ENCODE data around the gene ZFP57.

GRCh38 chr6:29633534-29633905 lies 47.4 kb downstream of the ZFP57 start:
- TF ChIP-seq E2F4 (CRISPR knock-in tag; IDR thresholded peaks at IDR 0.05; ENCODE audit: borderline replicate concordance, low read depth) (no peak), CTCF (IDR thresholded peaks at IDR 0.05) (no peak), ATF3 (CRISPR knock-in tag; conservative IDR thresholded peaks at IDR 0.05) (no peak), E2F1 (CRISPR knock-in tag; IDR thresholded peaks at IDR 0.05) (no peak), GRHL2 (CRISPR knock-in tag; IDR thresholded peaks at IDR 0.05; ENCODE audit: insufficient replicate concordance, severe bottlenecking) (no peak), FOXP4 (CRISPR knock-in tag; IDR thresholded peaks at IDR 0.05) (no peak), FOXJ3 (CRISPR knock-in tag; IDR thresholded peaks at IDR 0.05; ENCODE audit: borderline replicate concordance) (no peak), HMGXB4 (CRISPR knock-in tag; IDR thresholded peaks at IDR 0.05) (no peak), ZNF281 (CRISPR knock-in tag; IDR thresholded peaks at IDR 0.05) (no peak), TP53 (CRISPR knock-in tag; IDR thresholded peaks at IDR 0.05) (no peak)

Measured in WTC11 (cell line).